KOPT-K1 (cell line): ENCODE results near the gene LILRA5.
A peak's percentile ranks its signal among the peaks of the same experiment; 100 is the strongest.
"Not testable (repeated sequence)": the region's sequence is repeated elsewhere in the genome, so short reads cannot be mapped to it uniquely, and the experiment has no call there.

Source experiments
- H3K27ac ChIP-seq: fragments of 200-600 bp; sonication (generic); 2 replicates; pipeline ENCODE4 v1.5.1; 2016; ENCODE audit warnings: antibody characterized with exemption, mild to moderate bottlenecking, low read depth, low read length; ENCODE audit not compliant: poor library complexity, severe bottlenecking
- H3K36me3 ChIP-seq: fragments of 200-600 bp; sonication (generic); 2 replicates; pipeline ENCODE4 v1.5.1; 2017; ENCODE audit warnings: antibody characterized with exemption, mild to moderate bottlenecking, low read length, moderate library complexity; ENCODE audit not compliant: insufficient read depth
- H3K9me3 ChIP-seq: fragments of 200-600 bp; sonication (generic); 2 replicates; pipeline ENCODE4 v1.5.1; 2017; ENCODE audit warnings: antibody characterized with exemption, low read length, mild to moderate bottlenecking; ENCODE audit not compliant: insufficient read depth, poor library complexity, severe bottlenecking

LILRA5 gene

GRCh38 chr19:54312436-54313377 is at the start of gene LILRA5:
TSS of gene LILRA5 (minus strand) at chr19:54313166. CDS start at chr19:54313019, 147 bp downstream.
- no peaks in the 10 kb centered on the region for H3K9me3 ChIP-seq
- H3K27ac ChIP-seq, result no peak within 1 kb of the TSS
- H3K36me3 ChIP-seq, result no peaks in the 10 kb centered on the region

GRCh38 chr19:54361680-54362422 is 48.9 kb upstream of the LILRA5 start:
- Histone ChIP-seq H3K27ac (peak overlapping the region; percentile 90), H3K36me3 (peaks cover 43% of the 10 kb centered on the region)
- not testable (repeated sequence) for H3K9me3 ChIP-seq

- not testable (repeated sequence) for H3K27ac ChIP-seq
- peaks cover 68% of the 10 kb centered on the region for H3K36me3 ChIP-seq
These were observed 46.3 kb upstream of the LILRA5 start for GRCh38 chr19:54359149-54359820.

DNA sequence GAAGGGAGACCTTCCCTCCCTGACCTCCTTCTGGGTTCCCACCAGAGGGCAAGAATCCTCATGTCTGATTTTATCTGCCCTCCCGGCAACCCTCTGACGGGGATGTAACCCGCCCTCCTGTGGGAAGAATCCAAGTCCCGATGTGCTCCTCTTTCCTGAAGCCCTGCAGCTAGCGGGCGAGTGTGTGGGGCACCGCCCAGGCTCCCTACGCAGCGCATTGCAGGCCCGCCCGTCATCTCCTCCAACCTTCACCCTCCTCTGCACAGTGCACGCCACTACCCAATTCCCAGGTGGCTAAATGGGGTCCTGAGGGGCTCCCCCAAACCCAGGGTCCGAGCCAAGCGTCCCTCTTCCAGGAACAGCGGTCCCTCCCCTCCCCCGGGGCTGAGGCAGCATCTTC is 44.4 kb upstream of the LILRA5 start:
- H3K9me3 ChIP-seq, result no peaks in the 10 kb centered on the region
- no peak overlapping the region for H3K27ac ChIP-seq
- peaks cover 62% of the 10 kb centered on the region for H3K36me3 ChIP-seq

More at GRCh38 chr19:54359149-54359820, 46.3 kb upstream of the LILRA5 start:
- not testable (repeated sequence) for H3K9me3 ChIP-seq

- no peak overlapping the region for H3K27ac ChIP-seq
These were observed 43.6 kb upstream of the LILRA5 start for GRCh38 chr19:54356444-54357056.

DNA sequence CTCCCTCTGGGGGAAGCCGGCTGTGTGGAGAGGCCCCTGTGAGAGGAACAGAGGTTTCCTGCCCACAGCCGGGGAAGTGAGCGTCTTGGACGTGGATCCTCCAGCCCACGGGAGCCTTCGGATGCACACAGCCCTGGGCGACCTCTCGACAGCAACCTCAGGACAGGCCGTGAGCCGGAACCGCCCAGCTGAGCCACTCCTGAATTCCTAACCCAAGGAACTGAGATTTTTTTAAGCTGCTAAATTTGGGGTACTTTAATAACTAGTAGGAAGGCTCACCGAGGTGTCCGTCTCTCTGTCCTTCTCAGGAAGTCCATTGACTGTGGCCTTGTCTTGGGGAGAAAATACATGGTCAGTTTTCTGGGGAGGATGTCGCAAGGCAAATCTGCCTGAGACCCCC is 42.7 kb upstream of the LILRA5 start:
- Histone ChIP-seq H3K27ac (no peak overlapping the region), H3K36me3 (peaks cover 51% of the 10 kb centered on the region), H3K9me3 (no peaks in the 10 kb centered on the region)

More at GRCh38 chr19:54356444-54357056, 43.6 kb upstream of the LILRA5 start:
- no peaks in the 10 kb centered on the region for H3K9me3 ChIP-seq
- H3K36me3 ChIP-seq, result peaks cover 58% of the 10 kb centered on the region

DNA sequence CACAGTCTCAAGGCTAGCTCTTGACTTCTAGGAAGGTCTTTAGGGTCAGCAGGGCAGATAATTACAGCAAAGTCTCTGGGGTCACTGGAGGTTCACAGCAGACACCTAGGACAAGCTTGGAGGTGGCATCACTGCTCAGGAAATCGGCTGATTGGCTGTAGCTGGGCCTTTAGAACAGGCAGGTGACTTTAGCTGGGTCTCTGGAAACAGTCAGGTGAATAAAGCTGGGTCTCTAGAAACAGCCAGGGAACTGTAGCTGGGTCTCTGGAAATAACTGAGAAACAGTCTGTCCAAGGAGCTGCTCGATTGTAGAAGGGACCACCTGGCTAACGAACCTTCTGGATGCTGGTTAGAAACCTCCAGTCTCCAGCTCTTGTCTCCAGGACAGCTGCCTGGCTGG is 41.8 kb upstream of the LILRA5 start:
- Histone ChIP-seq H3K9me3 (no peaks in the 10 kb centered on the region), H3K27ac (no peak overlapping the region), H3K36me3 (peaks cover 45% of the 10 kb centered on the region)

- H3K9me3 ChIP-seq, result no peaks in the 10 kb centered on the region
- H3K36me3 ChIP-seq, result peaks cover 39% of the 10 kb centered on the region
- H3K27ac ChIP-seq, result no peak overlapping the region
These were observed 39.6 kb upstream of the LILRA5 start for GRCh38 chr19:54352546-54352945.

- Histone ChIP-seq H3K9me3 (no peaks in the 10 kb centered on the region), H3K27ac (no peak overlapping the region), H3K36me3 (peaks cover 34% of the 10 kb centered on the region)
These were observed 39.1 kb upstream of the LILRA5 start for GRCh38 chr19:54352041-54352440.

DNA sequence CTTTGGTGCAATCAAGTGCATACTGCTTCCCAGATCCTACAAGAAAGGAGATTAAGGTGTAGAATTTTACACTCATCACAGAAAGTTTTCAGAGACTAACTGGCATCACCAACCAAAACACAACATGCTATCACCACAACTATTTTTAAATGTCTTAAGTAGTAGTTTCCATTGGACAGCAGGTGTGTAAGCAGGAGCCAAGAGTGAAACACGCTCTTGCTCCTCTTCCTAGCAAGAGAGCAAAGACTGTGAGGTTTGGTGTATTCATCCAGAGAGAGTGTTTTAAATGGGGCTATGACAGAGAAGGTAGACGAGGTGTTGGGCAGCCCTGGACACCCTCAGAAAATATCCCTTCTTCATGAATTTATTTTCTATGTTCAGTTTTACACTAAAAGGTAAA is 38.5 kb upstream of the LILRA5 start:
- no peak overlapping the region for H3K27ac ChIP-seq
- no peaks in the 10 kb centered on the region for H3K9me3 ChIP-seq
- H3K36me3 ChIP-seq, result peaks cover 28% of the 10 kb centered on the region

DNA sequence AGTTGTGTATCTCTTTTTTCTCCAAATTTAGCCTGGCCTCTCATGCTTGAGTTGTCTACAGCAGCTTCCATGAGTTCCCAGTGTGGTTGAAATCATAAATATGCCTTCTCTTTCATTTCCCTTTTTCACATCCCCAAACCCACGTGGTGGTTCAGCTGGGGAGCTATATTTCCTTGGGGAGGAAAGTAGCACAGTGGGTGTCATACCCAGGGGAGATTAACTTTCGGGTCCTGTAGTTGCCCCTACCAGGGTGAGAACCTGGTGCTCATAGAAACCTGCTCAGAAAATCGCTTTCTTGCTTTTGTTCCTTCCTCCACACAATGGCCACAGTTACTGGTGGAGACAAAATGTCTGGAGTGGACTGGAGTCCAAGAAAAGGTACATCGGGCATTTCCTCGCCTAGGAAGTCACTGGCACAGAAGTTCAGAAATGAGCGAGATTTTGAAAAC is 33.0 kb upstream of the LILRA5 start:
- Histone ChIP-seq H3K27ac (no peak overlapping the region), H3K36me3 (no peaks in the 10 kb centered on the region), H3K9me3 (no peaks in the 10 kb centered on the region)

GRCh38 chr19:54343868-54344267 is 30.9 kb upstream of the LILRA5 start:
- Histone ChIP-seq H3K36me3 (no peaks in the 10 kb centered on the region), H3K9me3 (no peaks in the 10 kb centered on the region), H3K27ac (no peak overlapping the region)

GRCh38 chr19:54341295-54341694 is 28.3 kb upstream of the LILRA5 start:
- Histone ChIP-seq H3K9me3 (no peaks in the 10 kb centered on the region), H3K27ac (no peak overlapping the region), H3K36me3 (no peaks in the 10 kb centered on the region)

DNA sequence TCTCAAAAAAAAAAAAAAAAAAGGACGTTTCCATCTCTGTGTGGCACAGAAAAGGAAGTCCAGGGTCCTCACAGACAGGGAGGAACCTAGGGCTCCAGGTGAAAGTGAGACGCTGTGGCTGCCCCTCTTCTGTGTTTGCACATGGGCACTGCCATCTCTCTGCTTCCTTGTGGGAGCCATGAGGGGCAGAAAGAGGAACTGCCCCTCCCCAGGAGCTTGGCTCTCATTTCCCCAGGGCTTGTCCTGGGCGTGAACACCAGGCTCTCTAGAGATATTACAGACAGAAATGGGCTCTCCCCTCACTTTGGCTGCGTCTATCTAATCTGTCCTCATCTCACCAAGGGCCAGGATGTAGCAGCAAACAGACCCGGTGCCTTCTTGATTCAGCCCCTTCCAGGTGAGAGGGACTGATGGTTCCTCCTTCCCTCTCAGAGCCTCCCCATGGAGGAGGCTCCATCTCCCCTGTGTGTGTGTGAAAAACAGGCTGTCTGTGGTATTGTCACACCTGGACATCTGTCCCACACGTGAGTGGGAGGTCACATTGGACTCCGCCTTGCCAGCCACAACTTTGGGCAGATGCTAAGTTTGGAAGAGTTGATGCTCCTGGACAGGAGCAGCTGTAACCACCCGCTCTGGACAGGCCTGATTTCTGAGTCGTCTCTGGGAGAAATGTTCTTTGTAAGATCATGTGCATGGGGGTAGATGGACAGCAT is 26.8 kb upstream of the LILRA5 start:
- Histone ChIP-seq H3K36me3 (no peaks in the 10 kb centered on the region), H3K9me3 (no peaks in the 10 kb centered on the region), H3K27ac (no peak overlapping the region)
